HG02763 (cell line): Measurements from ENCODE around the gene JMJD8.
"Not testable (repeated sequence)": the region's sequence is repeated elsewhere in the genome, so short reads cannot be mapped to it uniquely, and the experiment has no call there.

ENCODE experiments used
- ATAC-seq: cut with Tn5 transposase; IDR thresholded peaks from one replicate; pipeline ENCODE4 v1.9.1; 2021; ENCODE audit warnings: mild to moderate bottlenecking, moderate library complexity; ENCODE audit not compliant: unreplicated experiment

JMJD8 gene

GRCh38 chr16:722835-723633 is 38.9 kb upstream of the JMJD8 start:
- no peak for ATAC-seq

- no peak for ATAC-seq
Measured at GRCh38 chr16:721765-722540, 37.8 kb upstream of the JMJD8 start.

GRCh38 chr16:720990-721764 is 37.0 kb upstream of the JMJD8 start, which contains the start of gene ANTKMT:
TSS of gene ANTKMT (plus strand) at chr16:721146. CDS start at chr16:721275, 129 bp downstream.
- ATAC-seq = peak; percentile 63

GRCh38 chr16:720447-720989 is 36.4 kb upstream of the JMJD8 start:
- ATAC-seq = peak; percentile 17

GRCh38 chr16:719815-720446 is 35.8 kb upstream of the JMJD8 start:
- no peak for ATAC-seq

GRCh38 chr16:718922-719321 is 34.8 kb upstream of the JMJD8 start:
- no peak for ATAC-seq

- ATAC-seq = no peak
Measured at GRCh38 chr16:718389-718788, 34.3 kb upstream of the JMJD8 start.

- ATAC-seq = no peak
Measured at GRCh38 chr16:717450-718245, 33.5 kb upstream of the JMJD8 start.

GRCh38 chr16:716768-717325 is 32.7 kb upstream of the JMJD8 start:
- ATAC-seq = no peak

GRCh38 chr16:716200-716568 is 32.0 kb upstream of the JMJD8 start:
- ATAC-seq = no peak

- ATAC-seq = peak; percentile 11
Measured at GRCh38 chr16:715477-716199, 31.5 kb upstream of the JMJD8 start.

GRCh38 chr16:714558-715476 is 30.7 kb upstream of the JMJD8 start, which contains the start of gene METRN:
TSS of gene METRN (plus strand) at chr16:715118. CDS start at chr16:715290, 172 bp downstream.
- ATAC-seq = peak; percentile 68

GRCh38 chr16:714079-714478 is 29.9 kb upstream of the JMJD8 start:
- no peak for ATAC-seq

GRCh38 chr16:712740-713250 is 28.7 kb upstream of the JMJD8 start:
- not testable (repeated sequence) for ATAC-seq

- ATAC-seq = no peak
Measured at GRCh38 chr16:711548-712320, 27.6 kb upstream of the JMJD8 start.

- ATAC-seq = no peak
Measured at GRCh38 chr16:711084-711483, 26.9 kb upstream of the JMJD8 start.
